Measurements from ENCODE around the gene ANXA7.
A peak's percentile ranks its signal among the peaks of the same experiment; 100 is the strongest.

ANXA7 gene

DNA sequence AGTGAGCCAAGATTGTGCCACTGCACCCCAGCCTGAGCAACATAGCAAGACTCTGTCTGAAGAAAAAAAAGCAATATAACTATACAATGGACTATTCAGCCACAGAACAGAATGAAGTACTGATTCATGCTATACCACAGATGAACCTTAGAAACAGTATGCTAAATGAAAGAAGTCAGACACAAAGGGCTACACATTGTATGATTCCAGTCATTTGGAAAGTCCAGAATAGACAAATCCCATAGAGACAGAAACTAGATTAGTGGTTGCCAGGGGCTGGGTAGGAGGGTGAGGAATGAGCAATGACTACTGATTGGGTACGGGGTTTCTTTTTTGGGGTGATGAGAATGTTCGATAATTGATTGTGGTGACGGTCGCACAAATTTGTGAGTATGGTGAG is 45.6 kb downstream of the ANXA7 start:
- TF ChIP-seq, protein P1, sequence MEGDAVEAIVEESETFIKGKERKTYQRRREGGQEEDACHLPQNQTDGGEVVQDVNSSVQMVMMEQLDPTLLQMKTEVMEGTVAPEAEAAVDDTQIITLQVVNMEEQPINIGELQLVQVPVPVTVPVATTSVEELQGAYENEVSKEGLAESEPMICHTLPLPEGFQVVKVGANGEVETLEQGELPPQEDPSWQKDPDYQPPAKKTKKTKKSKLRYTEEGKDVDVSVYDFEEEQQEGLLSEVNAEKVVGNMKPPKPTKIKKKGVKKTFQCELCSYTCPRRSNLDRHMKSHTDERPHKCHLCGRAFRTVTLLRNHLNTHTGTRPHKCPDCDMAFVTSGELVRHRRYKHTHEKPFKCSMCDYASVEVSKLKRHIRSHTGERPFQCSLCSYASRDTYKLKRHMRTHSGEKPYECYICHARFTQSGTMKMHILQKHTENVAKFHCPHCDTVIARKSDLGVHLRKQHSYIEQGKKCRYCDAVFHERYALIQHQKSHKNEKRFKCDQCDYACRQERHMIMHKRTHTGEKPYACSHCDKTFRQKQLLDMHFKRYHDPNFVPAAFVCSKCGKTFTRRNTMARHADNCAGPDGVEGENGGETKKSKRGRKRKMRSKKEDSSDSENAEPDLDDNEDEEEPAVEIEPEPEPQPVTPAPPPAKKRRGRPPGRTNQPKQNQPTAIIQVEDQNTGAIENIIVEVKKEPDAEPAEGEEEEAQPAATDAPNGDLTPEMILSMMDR (IDR thresholded peaks at IDR 0.05; ENCODE audit: borderline replicate concordance, insufficient read depth, low read depth, low read length) = no peak
- no peak overlapping the region for H3K4me3 ChIP-seq (ENCODE audit: low read depth, low read length)

DNA sequence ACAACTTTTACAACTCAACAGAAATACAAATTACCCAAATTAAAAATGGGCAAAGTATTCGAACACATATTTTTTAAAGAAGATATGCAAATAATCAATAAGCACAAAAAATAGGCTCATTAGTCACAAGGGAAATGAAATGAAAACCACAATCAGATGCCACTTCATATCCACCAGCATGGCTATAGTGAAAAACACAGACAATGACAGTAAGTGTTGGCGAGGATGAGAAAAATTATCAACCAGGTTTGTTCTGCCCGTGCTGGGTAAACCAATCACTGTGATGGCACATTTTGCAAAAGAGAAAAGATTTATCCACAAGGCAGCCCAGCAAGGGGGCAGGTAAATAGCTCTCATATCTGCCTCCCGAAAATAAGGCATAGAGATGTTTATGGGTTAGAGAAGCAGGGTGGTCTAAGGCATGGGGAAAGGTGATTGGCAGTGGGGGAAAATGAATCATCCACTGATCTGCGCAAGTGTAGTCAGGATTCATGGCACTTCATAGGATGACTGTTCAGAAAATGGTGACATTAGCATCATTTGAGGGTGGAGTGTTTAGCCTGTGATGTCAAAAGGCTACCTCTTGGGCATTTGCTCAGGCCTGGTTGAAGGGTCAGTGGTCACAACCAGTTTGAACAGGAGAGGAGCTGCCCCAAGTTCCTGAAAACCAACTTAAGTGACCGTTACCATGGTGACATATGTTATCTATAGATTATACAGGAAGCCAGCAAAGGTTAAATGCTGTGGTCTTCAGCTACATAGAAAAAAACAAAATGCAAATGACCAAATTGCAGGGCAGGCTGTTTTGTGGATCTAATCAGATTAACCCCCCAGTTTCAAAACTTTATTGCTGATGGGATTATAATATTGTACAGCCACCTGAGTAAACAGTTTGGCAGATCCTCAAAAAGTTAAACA is 47.2 kb downstream of the ANXA7 start:
- no peak overlapping the region for H3K4me3 ChIP-seq (ENCODE audit: low read depth, low read length)
- TF ChIP-seq, protein P1 (IDR thresholded peaks at IDR 0.05; ENCODE audit: borderline replicate concordance, insufficient read depth, low read depth, low read length) = no peak

DNA sequence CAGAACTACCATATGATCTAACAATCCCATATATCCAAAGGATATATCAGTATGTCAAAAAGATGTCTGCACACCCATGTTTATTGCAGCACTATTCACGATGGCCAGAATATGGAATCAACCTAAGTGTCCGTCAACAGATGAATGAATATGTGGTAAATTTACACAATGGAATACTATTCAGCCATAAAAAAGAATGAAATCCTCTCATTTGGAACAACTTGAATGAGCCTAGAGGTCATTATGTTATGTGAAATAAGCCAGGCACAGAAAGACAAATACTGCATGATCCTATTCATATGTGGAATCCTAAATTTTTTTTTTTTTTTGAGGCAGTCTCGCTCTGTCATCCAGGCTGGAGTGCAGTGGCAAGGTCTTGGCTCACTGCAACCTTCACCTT is 48.9 kb downstream of the ANXA7 start:
- TF ChIP-seq, protein P1 (IDR thresholded peaks at IDR 0.05; ENCODE audit: borderline replicate concordance, insufficient read depth, low read depth, low read length) = no peak
- no peak overlapping the region for H3K4me3 ChIP-seq (ENCODE audit: low read depth, low read length)

DNA sequence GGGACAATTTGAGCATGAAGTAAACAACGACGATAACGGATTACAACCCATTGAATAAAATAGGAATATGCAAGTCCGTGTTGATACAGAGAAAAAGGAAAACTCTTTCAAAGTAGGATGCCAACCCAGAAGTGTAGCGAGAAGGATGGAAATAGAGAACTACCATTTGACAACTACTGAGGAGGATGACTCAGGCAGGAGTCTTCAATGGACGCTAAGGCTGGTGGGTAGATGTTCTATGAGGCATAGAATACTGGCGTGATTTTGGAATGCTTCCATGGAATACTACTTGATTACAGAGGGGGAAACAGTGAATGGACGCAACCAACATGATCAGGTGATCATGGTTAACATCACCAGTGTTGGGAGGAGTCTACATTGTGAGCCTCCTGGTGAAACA is 54.4 kb downstream of the ANXA7 start:
- TF ChIP-seq, protein P1 (IDR thresholded peaks at IDR 0.05; ENCODE audit: borderline replicate concordance, insufficient read depth, low read depth, low read length) = no peak
- no peak overlapping the region for H3K4me3 ChIP-seq (ENCODE audit: low read depth, low read length)

DNA sequence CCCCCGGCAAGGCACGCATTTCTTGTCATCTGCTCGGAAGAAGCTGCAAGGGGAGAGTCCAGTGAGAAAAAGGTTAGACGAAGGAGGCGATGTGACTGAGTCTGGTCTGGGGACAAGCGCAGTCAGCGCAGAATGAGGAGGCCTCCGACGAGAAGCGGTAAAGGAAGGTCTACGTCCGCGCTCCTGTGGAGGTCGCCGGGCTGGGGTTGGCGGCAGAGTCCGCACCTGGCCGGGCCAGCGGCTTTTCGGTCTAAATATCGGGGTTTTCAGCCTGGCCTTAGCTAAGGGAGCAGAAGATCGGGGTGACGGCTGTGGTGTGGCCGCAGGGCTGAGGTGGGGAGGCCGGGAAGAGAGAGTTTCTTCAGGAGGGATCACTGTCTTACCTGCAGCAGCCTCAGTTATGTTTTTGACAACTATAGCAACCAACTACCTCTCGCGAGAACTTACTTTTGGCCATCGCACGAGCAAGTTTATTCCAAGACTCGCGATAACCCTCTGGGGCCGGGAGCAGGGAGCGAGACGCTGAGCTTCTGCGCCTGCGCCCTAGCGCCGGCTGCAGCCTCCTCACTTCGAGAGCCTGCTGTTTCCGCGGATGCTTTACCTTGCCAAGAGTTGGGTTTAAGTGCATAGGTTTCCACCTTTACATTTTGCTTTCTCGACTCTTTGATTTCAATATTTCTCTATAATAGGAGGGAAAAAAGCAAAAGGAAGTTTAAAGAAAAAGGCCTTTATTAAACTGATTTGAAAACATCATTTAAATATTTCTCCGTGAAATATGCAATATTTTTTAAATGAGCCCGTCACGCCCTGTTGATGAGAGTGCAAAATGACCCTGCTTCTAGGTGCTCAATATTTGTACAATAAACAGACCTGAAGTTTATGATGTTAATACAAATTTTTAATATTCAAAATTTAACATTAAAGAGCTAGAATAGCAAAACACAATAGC is 55.3 kb downstream of the ANXA7 start, which contains the start of gene CFAP70:
CFAP70 (minus strand) TSS at position 534 of the 949 bp plus-strand sequence. CDS start 4,068 bp downstream, outside the sequence.
- H3K4me3 ChIP-seq (ENCODE audit: low read depth, low read length) = peak within 1 kb of the TSS; percentile 53
- TF ChIP-seq, protein P1 (IDR thresholded peaks at IDR 0.05; ENCODE audit: borderline replicate concordance, insufficient read depth, low read depth, low read length) = no peak

DNA sequence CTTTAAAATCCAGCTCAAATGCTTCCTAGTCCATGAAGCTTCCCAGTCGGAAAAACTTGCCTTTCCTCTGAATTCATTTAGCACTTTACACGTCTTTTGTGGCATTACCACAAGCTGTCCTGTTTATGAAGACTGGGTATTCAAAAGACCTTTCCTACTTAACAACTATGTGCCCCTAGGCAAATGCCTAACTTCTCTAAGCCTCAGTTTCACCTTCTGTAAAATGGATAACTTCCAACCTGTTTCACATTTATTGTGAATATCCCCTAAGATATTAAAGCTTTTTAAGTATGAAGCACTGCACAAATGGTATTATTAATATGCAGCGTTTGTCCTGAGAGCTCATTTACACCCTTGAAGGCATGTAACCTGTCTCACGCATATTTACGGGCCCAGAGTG is 56.0 kb downstream of the ANXA7 start:
- TF ChIP-seq, protein P1 (IDR thresholded peaks at IDR 0.05; ENCODE audit: borderline replicate concordance, insufficient read depth, low read depth, low read length) = no peak
- no peak overlapping the region for H3K4me3 ChIP-seq (ENCODE audit: low read depth, low read length)

All from GM12875 (cell line).